NK-92 treated with Interleukin-12 subunit alpha and Interleukin-12 subunit beta, amount 100 ng/mL, for 24 hours (cell line): ENCODE results near the gene CADPS2.

Source experiments
- DNase-seq: peaks from one replicate; lab custom pipeline; 2025; lab: John Stamatoyannopoulos, UW

The CADPS2 gene

DNA sequence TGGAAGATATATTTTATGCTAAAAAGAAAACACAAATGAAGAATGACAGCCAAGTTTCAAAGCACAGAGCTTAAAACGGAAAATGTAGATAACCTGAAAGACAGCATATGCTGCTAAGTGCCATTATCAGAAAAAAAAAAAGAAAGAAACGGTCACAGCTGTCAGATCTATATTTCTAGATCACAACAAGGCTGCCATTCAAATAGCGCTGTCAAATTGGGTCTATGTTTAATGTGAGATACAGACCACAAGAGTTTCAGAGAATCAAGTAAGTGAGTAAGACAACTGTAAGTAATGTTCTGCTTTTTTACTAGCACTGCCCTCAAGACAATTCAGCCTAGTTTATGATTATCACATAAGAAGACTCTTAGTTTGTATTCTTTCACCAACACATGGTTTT, 117.4 kb downstream of the CADPS2 start:
- no peak for DNase-seq

GRCh38 chr7:122767339-122767738, 118.9 kb downstream of the CADPS2 start:
- DNase-seq: no peak

GRCh38 chr7:122766593-122766992, 119.7 kb downstream of the CADPS2 start:
- DNase-seq: no peak

DNA sequence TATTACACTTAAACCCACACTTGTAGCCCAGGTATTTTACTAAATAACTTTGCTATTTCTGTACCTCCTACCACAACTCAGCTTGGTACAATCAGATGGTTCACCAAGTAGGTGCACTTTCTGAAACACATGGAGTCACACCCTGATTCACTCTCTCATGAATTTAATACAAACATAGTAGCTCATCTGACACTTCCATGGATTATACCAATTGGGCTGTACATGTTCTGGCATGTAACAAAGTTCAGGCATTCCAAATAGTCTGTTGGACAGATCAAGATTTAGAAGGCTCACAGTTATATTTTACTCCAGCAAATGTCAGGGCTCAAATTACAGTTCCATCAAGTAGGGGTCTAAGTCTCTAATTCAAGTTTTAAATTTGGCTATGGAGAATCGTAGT, 121.4 kb downstream of the CADPS2 start:
- no peak for DNase-seq

- no peak for DNase-seq
These were observed 122.2 kb downstream of the CADPS2 start for GRCh38 chr7:122764020-122764419.

- no peak for DNase-seq
These were observed 124.2 kb downstream of the CADPS2 start for GRCh38 chr7:122762071-122762470.

DNA sequence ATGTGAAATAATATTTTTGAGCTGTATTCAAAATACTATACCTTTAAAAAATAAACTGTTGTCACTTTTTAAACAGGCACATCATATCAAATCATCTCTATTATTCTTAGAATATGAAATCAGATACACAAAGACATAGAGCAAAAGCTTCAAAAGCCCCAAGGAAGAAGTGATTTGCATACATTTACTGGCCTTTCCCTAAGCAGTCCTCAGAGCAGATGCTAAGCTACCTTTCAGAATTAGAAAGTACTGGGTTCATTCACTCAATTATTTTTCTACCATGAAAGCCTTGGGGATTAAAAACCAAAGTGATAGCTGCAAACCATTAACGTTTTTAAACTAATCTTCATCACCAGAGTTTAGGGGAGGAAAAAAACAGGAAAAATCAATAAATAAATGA, 127.8 kb downstream of the CADPS2 start:
- DNase-seq: no peak

DNA sequence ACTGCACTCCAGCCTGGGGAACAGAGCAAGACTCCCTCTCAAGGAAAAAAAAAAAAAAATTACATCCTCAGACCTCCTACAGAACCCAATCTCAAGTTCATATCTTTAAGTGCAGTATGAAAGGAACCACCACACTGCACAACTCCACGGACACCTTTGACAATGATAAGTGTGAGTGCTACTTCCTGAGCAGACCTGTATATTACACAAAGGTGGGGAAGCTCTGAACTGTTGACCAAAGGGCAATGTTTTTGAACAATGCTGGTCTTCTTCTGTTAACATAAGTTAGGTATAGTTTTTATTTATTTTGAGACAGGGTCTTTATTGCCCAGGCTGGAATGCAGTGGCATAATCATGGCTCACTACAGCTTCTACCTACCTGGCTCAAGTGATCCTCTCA, 129.4 kb downstream of the CADPS2 start:
- DNase-seq: no peak

DNA sequence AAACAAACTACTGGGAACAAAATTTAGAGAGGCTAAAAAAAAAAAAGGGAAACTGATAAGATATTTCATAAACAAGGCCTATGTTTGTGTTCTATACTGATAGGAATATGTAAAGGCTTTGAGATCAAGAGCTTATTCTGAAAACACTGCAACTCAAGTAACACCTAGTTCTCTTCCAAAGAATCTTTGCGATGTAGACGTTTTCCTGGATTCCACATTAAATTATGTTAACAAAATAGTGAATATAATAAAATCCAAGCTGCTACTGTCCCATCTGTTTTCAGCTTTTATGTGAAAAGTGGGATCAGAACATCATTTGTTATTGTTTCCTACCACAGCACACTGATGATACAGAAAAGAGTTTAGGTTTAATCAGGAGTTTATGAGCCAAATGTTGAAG, 130.6 kb downstream of the CADPS2 start:
- no peak for DNase-seq

GRCh38 chr7:122752583-122752982, 133.7 kb downstream of the CADPS2 start:
- DNase-seq: no peak

DNA sequence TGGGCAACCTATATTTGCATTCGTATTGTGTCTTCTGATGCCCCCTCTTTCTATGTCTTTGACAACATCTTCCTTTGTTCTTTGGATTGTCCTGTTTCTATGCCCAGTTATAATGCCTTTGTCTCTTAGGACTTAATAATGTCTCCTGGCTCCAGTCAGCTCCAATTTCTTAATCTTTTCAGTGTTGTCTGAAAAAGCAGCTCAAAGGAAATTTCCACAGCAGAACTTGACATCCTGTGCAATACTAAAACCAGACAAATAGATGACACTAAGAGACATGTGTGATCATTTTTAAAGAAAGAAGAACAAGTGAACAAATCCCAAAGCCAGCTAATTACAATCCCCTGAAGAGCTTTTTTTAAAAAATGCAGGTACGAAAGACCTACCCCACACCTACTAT, 135.9 kb downstream of the CADPS2 start:
- no peak for DNase-seq

DNA sequence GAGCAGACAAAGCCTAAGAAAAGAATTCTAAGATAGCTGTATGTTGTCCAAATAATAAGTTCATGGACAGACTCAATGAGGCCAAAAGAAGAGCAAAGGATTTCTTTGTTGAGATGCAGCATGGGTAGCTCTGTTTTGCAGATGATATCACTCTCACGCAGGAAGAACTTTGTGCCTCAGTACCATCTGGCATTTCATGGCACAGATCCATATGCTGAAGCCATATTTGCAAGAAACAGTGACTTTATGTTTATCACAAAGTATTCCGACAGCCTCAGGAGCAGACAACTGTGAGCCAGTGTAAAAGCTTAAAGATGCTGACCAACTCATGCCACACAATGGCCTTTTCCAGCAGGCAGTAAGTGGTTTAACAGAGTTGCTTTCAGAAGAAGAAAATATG, 138.1 kb downstream of the CADPS2 start:
- no peak for DNase-seq

- no peak for DNase-seq
These were observed 139.3 kb downstream of the CADPS2 start for GRCh38 chr7:122746948-122747347.

DNA sequence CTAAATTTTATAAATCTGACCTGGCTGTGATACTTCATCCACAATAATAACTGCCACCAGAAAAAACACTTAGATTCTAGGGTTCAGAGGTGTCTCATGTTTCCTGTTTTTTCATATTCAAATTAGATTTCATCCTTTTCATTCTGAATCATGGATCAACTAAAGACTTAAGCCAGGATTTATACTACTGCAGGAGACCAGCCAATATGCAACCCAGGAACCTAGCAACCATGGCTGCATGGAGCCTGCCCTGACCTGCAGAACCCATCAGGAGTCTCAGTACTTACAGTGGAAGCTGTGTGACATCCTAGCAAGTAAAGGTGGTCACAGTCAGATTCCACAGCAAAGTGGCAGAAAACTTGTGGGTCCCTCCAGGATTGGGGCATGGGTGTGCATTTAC, 143.0 kb downstream of the CADPS2 start:
- DNase-seq: no peak

- DNase-seq: no peak
These were observed 147.3 kb downstream of the CADPS2 start for GRCh38 chr7:122738947-122739346.

- DNase-seq: no peak
These were observed 150.1 kb downstream of the CADPS2 start for GRCh38 chr7:122736183-122736582.

DNA sequence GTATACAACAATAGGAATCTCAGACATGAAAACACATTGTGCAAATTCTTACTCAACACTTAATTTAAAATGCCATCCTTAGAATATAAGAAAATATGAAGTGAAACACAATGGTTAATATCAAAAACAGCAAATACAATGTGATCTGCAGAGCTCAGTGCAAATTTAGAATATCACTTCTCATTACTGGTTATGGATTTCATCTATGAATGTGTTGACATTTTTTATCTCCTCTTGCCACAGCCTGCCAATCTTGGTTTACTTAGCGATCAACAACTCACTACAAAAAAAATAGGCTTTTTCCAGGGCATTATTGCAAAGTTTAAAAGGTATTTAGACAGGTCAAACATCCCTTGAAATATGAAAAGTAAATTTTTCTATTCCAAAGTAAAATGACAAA, 158.5 kb downstream of the CADPS2 start:
- DNase-seq: no peak

DNA sequence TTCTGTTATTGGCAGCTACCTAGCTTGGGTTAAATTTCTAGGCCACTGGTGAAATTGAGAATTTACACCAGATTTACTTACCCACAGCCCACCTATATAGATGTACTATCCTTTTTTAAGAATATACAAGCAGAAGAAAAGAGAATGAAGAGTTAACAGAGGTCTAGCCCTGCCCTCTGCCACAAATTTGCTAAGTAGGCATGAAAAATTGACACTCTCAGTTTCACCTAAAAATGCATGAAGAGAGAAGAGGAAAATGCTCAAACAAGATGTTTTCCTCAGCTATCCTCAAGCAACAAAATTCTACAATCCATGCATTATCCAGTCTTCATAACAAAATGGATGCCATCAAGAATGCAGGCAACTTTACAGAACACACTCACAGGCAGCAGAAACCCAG, 158.9 kb downstream of the CADPS2 start:
- DNase-seq: no peak

DNA sequence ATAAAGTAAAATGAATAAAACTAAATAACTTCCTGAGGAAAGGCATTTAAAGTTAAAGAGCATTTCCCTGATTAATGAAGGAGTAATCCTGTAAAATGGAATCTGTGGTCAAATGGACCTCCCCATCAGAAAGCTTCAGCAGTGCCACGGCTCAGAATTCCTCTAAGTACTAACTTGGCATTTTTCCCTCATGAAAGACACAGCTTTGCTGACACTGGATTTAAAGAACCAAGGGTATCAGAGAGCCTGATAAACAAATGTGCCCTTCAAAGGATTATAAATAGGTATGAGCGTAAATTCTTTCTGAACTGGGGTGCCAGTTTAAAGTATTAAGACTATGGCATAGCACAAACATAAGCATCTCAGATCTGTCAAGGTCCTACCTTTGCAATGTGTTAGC, 159.4 kb downstream of the CADPS2 start:
- DNase-seq: no peak

GRCh38 chr7:122724366-122724765, 161.9 kb downstream of the CADPS2 start:
- DNase-seq: no peak

DNA sequence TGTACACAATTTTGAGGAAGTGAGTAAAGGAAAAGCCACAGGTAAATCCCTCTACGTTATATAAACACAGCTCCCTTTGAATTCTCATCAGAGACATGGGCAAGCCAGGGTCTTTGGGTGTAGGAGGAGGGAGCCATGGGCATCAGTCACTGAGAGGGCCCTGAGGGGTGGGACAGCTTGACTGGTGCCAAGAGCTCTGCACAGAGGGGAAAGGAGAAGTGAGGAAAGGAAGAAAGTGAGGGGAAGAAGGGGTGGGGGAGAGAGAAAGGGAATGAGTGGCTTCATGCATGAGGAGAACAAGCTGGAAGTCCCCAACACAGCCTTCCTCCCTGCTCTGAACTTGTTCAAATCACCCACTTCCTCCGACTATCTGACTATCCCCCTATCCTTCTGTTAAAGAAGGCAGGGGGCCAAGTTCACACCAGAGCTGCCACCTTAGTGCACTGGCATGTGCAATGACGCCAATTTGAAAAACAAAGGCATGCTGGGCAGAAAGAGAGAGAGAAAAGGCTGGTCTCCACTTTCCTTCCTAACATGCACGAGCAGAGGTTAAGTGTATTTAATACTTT, 167.2 kb downstream of the CADPS2 start:
- no peak for DNase-seq

- no peak for DNase-seq
These were observed 168.7 kb downstream of the CADPS2 start for GRCh38 chr7:122717356-122718089.

DNA sequence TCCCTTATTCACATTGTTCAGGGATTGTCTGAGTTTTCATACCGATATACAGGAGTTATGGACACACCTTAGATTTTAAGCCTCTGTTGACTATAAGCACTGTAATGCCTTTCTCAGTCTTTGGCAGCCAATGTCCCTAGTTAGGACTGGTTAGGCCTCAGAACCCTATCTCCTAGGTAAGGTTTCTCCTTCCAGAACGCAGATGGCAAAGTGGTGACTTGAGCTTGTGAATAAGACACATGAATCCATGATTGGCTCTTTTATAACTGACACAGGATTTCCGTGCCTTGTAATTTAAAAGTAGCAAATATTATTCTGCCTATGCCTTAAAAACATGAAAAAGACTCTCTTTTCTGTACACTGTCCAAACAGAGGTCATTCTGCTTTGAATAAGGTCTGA, 171.1 kb downstream of the CADPS2 start:
- DNase-seq: no peak

DNA sequence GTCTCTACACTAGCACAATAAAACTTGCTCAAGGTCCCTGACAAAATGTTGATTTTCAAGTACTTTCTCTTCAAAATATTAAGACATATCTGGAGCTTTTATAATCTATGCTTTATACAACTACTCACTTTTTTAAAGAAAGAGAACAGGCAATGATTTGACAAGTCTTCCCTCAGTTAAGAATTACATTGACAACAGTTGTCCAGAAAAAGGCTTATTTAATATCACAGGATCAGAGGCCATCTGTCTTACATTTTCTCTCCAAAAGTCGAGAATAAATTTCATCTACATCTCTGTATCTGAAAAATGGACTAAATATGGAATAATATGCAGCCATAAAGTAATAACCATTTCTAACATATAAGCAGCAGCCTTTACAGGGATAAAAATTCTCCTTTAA, 175.3 kb downstream of the CADPS2 start:
- no peak for DNase-seq
